HG03196 (cell line): Measurements from ENCODE around the gene KIF26A.
"Not testable (repeated sequence)": the region's sequence is repeated elsewhere in the genome, so short reads cannot be mapped to it uniquely, and the experiment has no call there.

Experiments
- ATAC-seq: cut with Tn5 transposase; IDR thresholded peaks from one replicate; pipeline ENCODE4 v1.9.1; 2021; ENCODE audit not compliant: unreplicated experiment

KIF26A gene

DNA sequence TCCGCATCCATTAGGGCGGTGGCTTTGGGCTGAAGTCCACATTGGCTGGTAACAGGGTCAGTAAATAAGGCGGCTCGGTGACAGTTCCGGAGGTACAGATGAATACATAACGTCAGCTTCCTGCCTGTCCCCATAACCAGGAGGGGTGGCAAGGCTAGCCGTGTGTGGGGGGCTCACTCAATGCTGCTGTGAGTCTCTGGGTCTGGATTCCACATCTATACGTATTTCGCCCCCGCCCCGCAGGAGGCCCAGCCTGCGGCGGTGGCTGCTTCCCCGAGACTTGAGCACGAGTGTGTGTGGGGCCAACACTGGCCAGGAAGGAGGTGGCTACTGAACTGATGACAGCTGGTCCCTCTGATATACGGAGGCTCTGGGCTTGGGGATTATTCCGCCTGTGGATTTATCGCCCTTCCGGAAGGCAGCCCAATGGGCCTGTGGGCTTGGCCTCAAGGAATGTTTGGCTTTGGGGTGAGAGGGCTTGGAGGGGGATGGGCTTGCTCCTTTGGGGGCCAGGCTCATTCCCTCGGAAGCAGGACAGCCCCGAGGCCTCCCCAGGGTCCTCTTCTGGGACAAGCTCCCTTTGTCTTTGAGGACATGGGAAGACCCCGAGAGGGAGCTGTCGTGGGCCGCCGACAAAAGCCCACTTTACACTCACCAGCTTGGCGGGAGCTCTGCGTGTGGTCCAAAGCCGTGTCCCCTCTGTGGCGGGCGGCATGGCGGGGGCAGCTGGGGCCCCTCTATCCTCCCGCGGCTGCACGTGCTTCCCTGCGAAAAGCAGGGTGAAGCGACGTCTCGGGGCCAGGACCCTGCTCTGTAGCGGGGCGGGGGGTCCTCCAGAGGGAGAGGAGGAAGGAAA, 82.1 kb downstream of the KIF26A start:
- ATAC-seq = no peak

DNA sequence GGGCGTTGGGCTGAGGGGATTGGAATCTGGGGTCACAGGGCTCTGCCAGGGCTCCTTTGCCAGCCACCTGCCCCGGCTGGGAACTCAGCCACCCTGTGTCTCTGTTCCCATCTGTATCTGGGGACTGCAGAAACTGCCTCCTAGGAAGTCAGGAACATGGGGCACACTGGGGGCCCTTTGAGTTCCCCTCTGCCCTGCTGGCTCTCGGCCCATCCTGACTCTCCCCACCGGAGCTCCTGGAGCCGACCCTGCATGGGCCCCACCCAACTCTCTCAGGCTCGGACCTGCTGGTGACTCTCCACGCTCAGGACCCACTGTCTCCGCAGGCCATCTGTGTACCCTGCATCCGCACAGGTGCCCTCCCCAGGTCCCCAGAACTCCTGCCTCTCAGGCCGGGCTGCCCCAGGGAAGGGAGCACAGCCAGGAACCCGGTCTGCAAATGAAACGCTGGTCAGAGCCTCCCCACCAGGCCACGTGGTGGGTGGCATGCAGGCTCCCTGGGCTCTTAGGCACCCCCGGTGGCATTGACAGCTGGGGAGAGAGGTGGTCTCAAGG, 82.8 kb downstream of the KIF26A start:
- ATAC-seq = no peak

DNA sequence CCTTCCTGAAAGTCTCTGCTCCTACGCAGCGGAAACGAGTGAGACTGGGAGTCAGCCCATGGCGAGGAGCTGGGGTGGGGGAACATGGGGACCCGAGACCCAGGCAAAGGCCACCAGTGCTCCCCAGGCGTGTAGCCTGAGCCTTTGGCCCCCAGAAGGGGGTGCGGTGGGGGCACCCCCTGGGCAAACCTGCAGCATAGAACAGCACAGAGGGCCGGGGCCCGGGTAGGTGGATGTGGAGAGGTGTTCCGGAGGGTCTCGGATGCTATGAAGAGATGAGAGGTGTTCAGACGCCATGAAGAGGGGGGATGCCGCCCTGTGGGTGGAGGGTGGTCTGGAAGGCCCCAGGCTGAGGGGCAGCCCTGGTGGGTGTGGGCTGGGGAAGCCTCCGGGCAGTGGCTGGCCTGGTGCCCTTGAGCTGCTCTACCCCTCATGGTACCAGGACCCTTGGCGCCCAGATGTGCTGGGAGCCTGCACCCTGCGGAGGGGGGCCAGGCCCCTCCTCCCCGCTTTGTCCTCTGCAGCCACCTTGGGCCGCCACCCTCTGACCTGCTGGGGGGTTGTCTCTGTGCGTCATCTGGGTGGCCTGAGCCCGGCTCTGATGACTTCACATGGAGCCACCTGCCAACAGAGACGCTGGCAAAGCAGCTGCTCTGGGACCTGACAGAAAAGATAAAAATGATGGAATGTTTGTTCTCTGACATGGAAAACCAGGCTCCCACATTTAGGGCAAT, 83.4 kb downstream of the KIF26A start:
- ATAC-seq = no peak

DNA sequence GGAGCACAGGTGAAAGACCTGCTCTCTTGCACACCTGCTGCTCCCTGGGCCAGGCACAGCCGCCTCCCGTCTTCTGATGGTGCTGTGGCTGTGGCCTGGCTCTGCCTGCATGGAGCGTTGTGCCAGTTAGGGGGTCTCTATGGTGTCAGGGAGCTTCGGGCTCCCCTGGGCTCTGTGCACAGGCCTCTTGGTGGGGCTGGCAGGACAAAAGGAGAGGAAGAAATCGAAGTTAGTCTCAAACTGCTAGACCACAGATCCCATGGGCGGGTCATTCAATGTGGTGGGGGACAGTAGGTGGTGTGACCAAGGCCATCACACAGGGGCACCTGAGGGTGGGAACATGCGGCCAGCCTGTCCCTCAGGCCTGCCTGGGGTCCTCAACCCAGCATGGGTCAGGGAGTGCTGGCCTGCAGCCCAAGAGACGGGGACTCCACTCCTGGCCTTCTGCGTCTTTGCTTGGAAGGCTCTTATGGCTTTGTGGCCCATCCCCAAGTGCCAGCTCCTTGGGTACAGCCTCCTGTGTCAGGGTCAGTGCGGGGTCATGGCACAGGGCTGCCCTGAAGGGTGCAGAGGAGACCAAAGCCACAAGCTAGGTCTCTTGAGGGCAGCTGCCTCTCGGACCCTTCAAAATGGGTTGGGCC, 84.1 kb downstream of the KIF26A start:
- no peak for ATAC-seq

DNA sequence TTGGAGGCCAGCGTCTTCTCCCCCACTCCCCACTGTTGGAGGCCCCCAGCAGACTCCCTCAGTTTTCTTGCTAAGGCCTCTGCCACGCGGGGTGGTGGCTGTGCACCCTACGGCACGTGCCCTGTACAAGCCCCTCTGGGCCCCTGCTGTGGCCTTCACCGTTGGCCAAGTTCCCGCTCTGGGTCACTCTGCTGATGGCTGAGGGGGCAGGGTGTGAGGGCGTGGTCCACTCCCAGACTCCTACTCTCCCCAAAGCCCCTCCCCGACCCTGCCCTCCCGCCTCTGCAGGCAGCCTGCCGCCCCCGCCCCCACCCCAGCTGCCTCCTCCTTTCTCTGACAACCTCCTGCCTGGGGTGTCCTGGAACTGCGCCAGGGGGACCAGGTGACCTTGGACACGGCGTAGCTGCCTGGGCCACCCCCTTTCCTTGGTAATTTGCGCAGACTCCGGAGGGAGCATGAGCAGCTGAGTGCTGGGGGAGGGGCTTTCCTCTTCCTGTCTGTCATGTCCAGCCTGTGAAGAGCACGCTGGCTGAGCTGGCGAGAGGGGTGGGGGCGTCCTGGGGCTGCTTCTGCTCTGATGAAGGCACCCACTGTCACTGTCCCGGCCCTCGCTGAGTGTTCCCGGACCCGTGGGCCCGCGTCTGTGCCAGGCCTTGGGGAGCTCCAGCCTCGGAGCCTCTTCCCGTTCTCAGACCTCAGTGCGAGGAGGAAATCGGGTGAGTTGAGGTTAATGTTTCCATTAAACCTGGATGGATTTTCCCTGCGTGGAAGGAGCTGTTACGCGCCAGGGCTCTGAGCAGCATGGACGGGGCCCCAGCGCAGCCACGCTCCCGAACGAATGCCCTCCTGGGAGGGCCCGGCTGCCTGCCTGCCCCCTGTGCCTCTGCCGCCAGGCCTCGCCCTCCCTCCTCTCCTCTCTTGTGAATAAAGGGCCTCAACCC, 85.0 kb downstream of the KIF26A start:
- no peak for ATAC-seq

DNA sequence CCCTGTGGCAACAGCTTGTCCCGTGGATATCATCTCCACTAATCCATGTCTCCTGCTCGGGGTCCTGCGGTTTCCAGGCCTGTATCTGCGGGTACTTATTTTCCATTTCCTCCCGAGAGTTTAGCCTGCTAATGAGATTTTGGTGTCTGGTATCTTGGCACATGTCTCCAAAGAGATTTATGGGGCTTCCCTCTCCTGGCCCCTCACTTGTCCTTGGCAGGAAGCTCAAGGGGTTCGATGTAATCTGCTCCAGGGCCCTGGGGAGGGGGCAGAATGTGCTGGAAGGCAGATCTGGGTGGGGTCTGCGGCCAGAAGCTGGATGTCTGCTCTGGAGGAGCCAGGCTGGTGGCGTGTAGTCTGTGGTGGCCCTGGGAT, 85.7 kb downstream of the KIF26A start:
- no peak for ATAC-seq

DNA sequence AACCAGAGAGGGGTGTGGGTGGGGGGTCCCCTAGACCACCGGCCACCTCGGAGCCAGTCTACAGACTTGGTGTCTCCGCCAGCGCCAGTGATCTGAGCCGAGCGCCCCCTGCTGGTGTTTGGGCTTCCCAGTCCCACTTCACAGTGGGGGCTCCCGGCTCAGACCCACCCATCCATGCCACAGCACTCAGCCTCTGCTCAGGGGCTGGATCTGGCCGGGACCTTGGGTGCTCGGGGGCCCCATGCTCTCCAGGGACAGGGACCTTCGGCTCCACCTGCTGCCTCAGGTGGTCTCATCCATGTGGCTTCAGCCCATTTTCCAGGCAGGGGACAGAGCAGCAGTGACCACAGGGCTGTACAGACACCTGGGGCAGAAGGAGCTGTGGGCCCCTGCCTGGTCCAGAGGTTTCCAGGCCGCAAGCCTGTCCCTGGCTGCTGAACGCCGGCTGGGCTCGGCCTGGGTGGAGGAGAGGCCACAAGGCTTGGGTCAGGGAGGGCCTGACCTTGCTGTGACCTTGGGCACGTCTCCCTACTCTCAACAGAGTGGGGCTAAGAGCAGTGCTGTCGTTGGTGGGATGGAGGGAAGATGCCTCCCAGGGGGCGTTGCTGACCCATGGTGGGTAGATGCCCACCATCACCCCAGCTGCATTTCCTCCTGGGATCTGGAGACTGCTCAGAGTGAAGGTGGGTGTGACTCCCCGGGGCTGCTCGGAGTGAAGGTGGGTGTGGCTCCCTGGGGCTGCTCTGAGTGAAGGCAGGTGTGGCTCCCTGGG, 86.3 kb downstream of the KIF26A start:
- ATAC-seq = no peak

DNA sequence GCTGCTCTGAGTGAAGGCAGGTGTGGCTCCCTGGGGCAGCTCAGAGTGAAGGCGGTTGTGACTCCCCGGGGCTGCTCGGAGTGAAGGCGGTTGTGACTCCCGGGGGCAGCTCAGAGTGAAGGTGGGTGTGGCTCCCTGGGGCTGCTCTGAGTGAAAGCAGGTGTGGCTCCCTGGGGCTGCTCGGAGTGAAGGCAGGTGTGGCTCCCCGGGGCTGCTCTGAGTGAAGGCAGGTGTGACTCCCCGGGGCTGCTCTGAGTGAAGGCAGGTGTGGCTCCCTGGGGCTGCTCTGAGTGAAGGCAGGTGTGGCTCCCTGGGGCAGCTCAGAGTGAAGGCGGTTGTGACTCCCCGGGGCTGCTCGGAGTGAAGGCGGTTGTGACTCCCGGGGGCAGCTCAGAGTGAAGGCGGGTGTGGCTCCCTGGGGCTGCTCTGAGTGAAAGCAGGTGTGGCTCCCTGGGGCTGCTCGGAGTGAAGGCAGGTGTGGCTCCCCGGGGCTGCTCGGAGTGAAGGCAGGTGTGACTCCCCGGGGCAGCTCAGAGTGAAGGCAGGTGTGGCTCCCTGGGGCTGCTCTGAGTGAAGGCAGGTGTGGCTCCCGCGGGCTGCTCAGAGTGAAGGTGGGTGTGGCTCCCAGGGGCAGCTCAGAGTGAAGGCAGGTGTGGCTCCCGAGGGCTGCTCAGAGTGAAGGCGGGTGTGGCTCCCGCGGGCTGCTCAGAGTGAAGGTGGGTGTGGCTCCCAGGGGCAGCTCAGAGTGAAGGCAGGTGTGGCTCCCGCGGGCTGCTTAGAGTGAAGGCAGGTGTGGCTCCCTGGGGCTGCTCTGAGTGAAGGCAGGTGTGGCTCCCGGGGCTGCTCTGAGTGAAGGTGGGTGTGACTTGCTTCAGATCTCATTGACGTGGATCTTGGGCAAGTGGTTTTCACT, 87.1 kb downstream of the KIF26A start:
- not testable (repeated sequence) for ATAC-seq

DNA sequence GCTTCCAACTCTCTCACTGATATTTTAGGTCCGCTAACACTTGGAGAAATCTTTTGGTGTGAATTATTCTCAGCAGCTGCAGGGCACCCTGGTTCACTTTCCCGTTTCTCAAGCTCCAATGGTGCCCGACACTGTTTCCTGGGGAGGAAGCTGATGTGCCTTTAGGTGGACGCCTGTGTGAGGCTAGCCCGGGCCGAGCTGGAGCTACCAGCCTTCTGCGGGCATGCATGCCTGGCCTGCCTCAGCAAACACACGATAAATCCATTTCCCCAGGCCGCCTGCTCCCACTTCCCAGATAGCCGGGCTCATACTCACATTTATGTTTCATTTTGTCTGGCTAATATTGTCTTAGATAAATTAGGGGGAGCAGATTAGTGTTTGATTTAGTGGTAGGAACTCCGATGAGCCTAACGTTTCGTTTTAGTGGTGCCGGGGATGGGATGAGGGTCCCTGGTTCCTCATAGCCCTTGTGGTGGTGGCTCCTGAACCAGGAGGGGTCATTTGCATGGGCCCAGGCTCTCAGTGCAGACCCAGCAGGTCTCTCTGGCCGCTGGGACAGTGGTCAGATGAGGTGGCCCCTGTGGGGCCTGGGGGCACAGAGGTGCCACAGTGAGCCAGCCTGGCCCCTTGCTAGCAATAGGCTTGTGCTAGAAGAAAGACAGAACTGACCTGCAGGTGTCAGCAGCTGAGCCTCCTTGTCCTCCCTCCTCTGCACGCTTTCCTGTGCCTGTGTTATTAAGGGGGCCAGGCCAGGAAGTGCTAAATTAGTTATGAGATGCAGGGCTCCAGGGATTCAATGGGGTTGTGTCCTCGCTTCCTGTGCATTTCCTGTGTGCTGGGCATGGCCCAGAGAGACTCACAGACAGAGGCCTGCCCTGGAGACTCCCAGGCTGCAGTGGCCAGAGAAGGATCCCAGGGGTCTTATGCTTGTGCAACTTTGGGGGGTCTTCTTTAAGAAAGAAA, 88.3 kb downstream of the KIF26A start:
- ATAC-seq = no peak

DNA sequence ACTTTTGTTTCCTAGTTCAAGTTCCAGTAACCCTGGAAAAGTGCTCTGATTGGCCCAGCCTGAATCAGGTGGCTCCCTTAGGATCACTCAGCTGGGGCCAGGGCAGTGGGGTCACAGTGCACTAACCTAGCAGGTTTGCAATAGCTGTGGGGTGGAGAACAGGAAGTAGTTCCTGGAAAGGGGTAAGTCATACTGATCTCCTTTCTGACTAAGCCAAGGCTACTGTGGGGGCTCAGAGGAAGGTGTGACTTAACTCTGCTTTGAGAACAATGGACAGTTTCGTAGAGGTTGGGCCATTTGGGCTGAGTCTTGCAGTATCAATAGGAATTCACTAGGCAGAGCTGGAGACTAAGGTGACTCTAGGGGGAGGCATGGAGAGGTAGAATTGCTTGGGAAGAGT, 89.4 kb downstream of the KIF26A start:
- ATAC-seq = no peak

DNA sequence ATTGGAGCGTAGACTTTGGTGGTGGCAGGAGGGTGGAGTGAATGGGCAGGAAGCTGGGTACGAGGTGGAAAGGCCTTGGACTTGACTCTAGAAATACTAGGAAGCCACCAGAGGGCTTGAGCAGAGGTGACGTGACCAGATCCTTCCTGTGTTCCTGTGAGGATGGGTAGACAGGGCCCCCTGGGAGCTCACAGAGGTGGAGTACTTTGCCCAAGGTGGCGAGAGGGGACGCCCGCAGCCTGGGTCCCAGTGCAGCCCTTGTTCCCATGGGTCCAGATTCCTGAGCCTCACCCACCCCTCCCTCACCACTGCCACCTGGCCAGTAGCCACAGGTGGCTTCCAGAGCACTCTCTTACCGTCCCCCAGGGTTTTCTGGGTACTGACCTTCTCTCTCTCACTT, 89.8 kb downstream of the KIF26A start:
- ATAC-seq = no peak

DNA sequence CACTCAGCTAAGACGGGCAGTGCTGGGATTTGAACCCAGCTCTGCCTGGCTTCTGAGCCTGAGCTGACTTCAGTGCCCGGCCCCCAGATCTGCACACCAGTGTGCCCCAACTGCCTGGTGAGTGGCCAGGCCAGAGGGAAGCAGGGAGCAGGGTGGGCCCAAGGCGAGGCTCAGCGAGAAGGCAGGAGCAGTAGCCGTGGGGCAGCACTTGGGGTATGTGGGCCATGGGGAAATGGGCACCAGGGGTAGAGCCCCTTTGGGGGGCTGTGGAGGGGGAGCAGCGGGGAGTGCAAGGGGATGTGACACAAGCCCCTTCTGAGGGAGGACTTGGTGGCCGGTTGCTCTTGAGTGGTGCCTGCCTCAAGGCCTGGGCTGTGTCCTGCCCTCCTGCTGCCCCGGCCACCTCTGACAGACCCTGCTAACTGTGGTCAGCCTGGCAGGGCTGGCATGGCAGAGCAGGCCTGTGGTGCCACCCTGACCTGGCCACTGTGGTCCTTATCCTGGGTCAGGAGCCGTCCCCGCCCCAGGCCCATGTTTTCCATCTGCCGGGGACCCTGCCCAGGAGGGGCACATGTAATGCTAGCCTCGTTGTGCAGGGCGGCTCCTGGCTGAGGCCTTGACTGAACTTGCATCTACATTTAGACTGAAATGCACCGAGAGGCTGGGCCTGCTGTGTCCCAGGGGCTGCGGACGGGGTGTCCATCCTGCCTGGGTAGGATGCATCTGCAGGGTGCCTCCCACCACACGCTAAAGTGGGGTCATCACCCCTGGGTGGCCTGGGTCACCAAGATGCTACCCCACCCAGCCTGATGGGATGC, 90.5 kb downstream of the KIF26A start:
- no peak for ATAC-seq

DNA sequence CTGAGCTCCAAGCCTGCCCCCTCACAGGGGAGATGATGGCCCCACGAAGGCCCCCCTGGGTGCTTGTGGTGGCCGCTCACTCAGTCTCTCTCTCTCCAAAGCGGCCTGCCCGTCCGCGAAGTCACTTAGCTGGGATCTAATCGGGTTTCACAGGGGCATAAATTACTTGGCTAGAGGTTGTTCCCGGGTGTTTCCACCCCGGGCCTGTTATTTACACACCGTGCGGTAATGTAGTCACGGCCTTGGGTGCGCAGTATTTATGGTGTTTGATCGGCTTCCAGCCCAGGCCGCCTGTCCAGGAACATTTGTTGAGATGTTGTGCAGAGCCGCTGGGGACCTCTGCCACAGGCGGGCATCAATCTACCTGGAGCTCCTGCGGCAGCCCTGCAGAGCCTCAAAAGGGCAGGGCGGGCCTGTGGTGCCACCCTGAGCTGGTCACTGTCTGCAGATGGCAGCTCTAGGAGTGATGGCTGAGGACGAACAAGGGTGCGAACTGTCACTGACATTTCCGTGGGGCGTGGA, 91.2 kb downstream of the KIF26A start:
- no peak for ATAC-seq

DNA sequence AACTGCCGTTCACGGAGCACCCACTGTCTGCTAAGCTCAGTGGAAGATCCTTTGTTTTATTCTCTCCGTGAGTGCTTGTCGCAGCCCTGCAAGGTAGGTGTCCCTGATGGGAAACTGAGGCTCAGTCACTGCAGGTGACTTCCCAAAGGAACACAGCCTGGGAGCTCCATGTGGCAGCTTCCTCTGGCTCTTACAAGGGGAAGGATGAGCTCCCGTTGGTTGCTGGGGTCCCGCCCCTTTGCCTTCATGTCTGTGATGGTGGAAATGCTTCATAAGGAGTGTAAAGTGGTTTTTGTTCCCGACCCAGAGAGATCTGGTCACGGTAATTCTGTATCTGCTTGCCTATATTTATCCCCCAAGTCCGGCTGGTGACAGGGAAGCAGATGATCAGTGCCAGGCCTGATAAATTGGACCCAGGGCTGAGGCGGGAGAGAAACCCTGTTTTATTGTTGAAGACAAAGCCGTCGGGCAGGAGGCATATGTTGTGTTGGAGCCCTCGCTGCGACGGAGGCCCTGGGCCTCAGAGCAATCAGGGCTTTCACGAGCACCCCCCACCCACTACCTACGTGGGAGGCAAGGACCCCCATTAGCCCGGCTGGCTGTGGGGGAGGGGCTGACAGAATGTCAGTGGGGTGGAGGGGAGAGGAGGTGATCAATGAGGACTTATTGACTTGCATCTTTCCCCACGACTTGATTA, 91.9 kb downstream of the KIF26A start:
- ATAC-seq = no peak
